ENCODE measurements around the gene DCUN1D2.

GRCh38 chr13:113417008-113417751 is 73.3 kb downstream of the DCUN1D2 start:
- TF ChIP-seq POLR2A (IDR thresholded peaks at IDR 0.05) (no peak), POLR2AphosphoS5 (IDR thresholded peaks at IDR 0.05) (no peak), EP300 (IDR thresholded peaks at IDR 0.05) (no peak)
- TF ChIP-seq, protein P1, sequence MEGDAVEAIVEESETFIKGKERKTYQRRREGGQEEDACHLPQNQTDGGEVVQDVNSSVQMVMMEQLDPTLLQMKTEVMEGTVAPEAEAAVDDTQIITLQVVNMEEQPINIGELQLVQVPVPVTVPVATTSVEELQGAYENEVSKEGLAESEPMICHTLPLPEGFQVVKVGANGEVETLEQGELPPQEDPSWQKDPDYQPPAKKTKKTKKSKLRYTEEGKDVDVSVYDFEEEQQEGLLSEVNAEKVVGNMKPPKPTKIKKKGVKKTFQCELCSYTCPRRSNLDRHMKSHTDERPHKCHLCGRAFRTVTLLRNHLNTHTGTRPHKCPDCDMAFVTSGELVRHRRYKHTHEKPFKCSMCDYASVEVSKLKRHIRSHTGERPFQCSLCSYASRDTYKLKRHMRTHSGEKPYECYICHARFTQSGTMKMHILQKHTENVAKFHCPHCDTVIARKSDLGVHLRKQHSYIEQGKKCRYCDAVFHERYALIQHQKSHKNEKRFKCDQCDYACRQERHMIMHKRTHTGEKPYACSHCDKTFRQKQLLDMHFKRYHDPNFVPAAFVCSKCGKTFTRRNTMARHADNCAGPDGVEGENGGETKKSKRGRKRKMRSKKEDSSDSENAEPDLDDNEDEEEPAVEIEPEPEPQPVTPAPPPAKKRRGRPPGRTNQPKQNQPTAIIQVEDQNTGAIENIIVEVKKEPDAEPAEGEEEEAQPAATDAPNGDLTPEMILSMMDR (IDR thresholded peaks at IDR 0.05), result no peak
